ENCODE data around the gene RFC2. TPM values are rescaled to one million over a fixed set of nuclear protein-coding genes. Genes with fewer than 3 reads are reported as not detected.
"Not testable (repeated sequence)": the region's sequence is repeated elsewhere in the genome, so short reads cannot be mapped to it uniquely, and the experiment has no call there.

Gene RFC2
- total RNA-seq, 1 donor from 2014 or later, result 32.7 TPM

- no peak for DNase-seq (ENCODE audit: low read depth, low spot score)
Measured at GRCh38 chr7:74252893-74253292, 1.3 kb downstream of the RFC2 start.

GRCh38 chr7:74249058-74249457 is 5.1 kb downstream of the RFC2 start:
- DNase-seq (ENCODE audit: low read depth, low spot score), result not testable (repeated sequence)

- no peak for DNase-seq (ENCODE audit: low read depth, low spot score)
Measured at GRCh38 chr7:74248156-74248555, 6.0 kb downstream of the RFC2 start.

GRCh38 chr7:74246497-74246896 is 7.7 kb downstream of the RFC2 start:
- no peak for DNase-seq (ENCODE audit: low read depth, low spot score)

- DNase-seq (ENCODE audit: low read depth, low spot score), result no peak
Measured at GRCh38 chr7:74242122-74242443, 12.1 kb downstream of the RFC2 start.

GRCh38 chr7:74240482-74240881 is 13.7 kb downstream of the RFC2 start:
- no peak for DNase-seq (ENCODE audit: low read depth, low spot score)

GRCh38 chr7:74236284-74236683 is 17.9 kb downstream of the RFC2 start:
- no peak for DNase-seq (ENCODE audit: low read depth, low spot score)

- no peak for DNase-seq (ENCODE audit: low read depth, low spot score)
Measured at GRCh38 chr7:74235518-74236268, 18.5 kb downstream of the RFC2 start.

GRCh38 chr7:74233655-74234285 is 20.4 kb downstream of the RFC2 start:
- no peak for DNase-seq (ENCODE audit: low read depth, low spot score)

- DNase-seq (ENCODE audit: low read depth, low spot score), result no peak
Measured at GRCh38 chr7:74231232-74231590, 23.0 kb downstream of the RFC2 start.

- DNase-seq (ENCODE audit: low read depth, low spot score), result no peak
Measured at GRCh38 chr7:74230446-74231231, 23.6 kb downstream of the RFC2 start.

GRCh38 chr7:74228951-74229900 is 25.0 kb downstream of the RFC2 start:
- no peak for DNase-seq (ENCODE audit: low read depth, low spot score)

GRCh38 chr7:74226633-74227032 is 27.6 kb downstream of the RFC2 start:
- DNase-seq (ENCODE audit: low read depth, low spot score), result no peak

- no peak for DNase-seq (ENCODE audit: low read depth, low spot score)
Measured at GRCh38 chr7:74225400-74225799, 28.8 kb downstream of the RFC2 start.

- DNase-seq (ENCODE audit: low read depth, low spot score), result not testable (repeated sequence)
Measured at GRCh38 chr7:74224907-74225306, 29.3 kb downstream of the RFC2 start.

GRCh38 chr7:74224511-74224832 is 29.7 kb downstream of the RFC2 start:
- DNase-seq (ENCODE audit: low read depth, low spot score), result no peak

GRCh38 chr7:74223711-74224510 is 30.3 kb downstream of the RFC2 start:
- no peak for DNase-seq (ENCODE audit: low read depth, low spot score)

GRCh38 chr7:74222851-74223710 is 31.1 kb downstream of the RFC2 start:
- DNase-seq (ENCODE audit: low read depth, low spot score), result no peak

- DNase-seq (ENCODE audit: low read depth, low spot score), result no peak
Measured at GRCh38 chr7:74221713-74222112, 32.5 kb downstream of the RFC2 start.

GRCh38 chr7:74220229-74220628 is 34.0 kb downstream of the RFC2 start:
- no peak for DNase-seq (ENCODE audit: low read depth, low spot score)

Measured in pulmonary artery endothelial cell (primary cell).